H1 (cell line): ENCODE data around the gene NTN5. TPM values are rescaled to one million over a fixed set of nuclear protein-coding genes. Genes with fewer than 3 reads are reported as not detected.

Experiments used
- CTCF ChIA-PET: fragments of 300-600 bp; sonication (Branson Sonifier 250); formaldehyde crosslinking; loops from one replicate; lab custom pipeline; 2021; ENCODE audit not compliant: partially characterized antibody; lab: Charles Lee
- POLR2A ChIA-PET: fragments of 300-600 bp; sonication (Branson Sonifier 250); formaldehyde crosslinking; loops from one replicate; lab custom pipeline; 2021; ENCODE audit warnings: inconsistent platforms; ENCODE audit not compliant: partially characterized antibody; lab: Charles Lee
- DNase-seq, 2 experiments: peaks; one replicate each; pipeline versions ENCODE4 v3.0.0 to v3.0.0-alpha.2; 2010 to 2022; ENCODE audit warnings: low spot score in 2 of 2, low read depth in 1 of 2, mixed read lengths in 1 of 2
- FAIRE-seq: peaks from 2 replicates; lab custom pipeline; 2011; peaks lifted over from hg19 to GRCh38; lab: Jason Lieb, UNC
- H2AFZ ChIP-seq: 2 replicates; pipeline ENCODE4 v1.8.1; 2012; ENCODE audit warnings: low read length, inconsistent platforms
- H2AK5ac ChIP-seq: 2 replicates; pipeline ENCODE4 v1.6.1; 2013; ENCODE audit warnings: low read depth, low read length
- H2BK120ac ChIP-seq: replicated peaks from 2 replicates; pipeline ENCODE3; 2013; ENCODE audit warnings: low read depth, low read length, inconsistent platforms
- H2BK12ac ChIP-seq: 2 replicates; pipeline ENCODE4 v1.6.1; 2013; ENCODE audit warnings: low read depth, low read length
- H2BK15ac ChIP-seq: 2 replicates; pipeline ENCODE4 v1.6.1; 2013; ENCODE audit warnings: low read length
- H2BK20ac ChIP-seq: 2 replicates; pipeline ENCODE4 v1.6.1; 2013; ENCODE audit warnings: low read length
- H2BK5ac ChIP-seq: 2 replicates; pipeline ENCODE4 v1.6.1; 2013; ENCODE audit warnings: low read depth, low read length
- H3K14ac ChIP-seq: 2 replicates; pipeline ENCODE4 v1.6.1; 2013; ENCODE audit warnings: inconsistent platforms; ENCODE audit not compliant: insufficient read length
- H3K18ac ChIP-seq: 2 replicates; pipeline ENCODE4 v1.6.1; 2013; ENCODE audit warnings: low read length; ENCODE audit errors: extremely low read depth
- H3K23ac ChIP-seq: 2 replicates; pipeline ENCODE4 v1.6.1; 2013; ENCODE audit warnings: inconsistent platforms; ENCODE audit not compliant: insufficient read length
- H3K23me2 ChIP-seq: 2 replicates; pipeline ENCODE4 v1.6.1; 2013; ENCODE audit warnings: low read depth, low read length
- H3K27ac ChIP-seq: 2 replicates; pipeline ENCODE4 v1.6.1; 2011; ENCODE audit warnings: low read depth, low read length, inconsistent platforms
- H3K27me3 ChIP-seq, 4 experiments: replicated peaks in 1 of 4; 1 replicate in 1 of 4; 2 replicates in 3 of 4; pipeline versions ENCODE4 v1.6.1 to v1.8.1; 2011 to 2013; ENCODE audit warnings: low read length in 3 of 4, mild to moderate bottlenecking in 3 of 4, inconsistent platforms in 2 of 4, mixed read lengths in 2 of 4, moderate library complexity in 1 of 4; ENCODE audit not compliant: control insufficient read depth in 3 of 4, insufficient read depth in 3 of 4; ENCODE audit errors: extremely low read depth in 1 of 4
- H3K36me3 ChIP-seq, 4 experiments: 2 replicates each; pipeline versions ENCODE4 v1.6.1 to v1.8.1; 2011 to 2013; ENCODE audit warnings: mild to moderate bottlenecking in 4 of 4, low read length in 3 of 4, moderate library complexity in 2 of 4, control low read depth in 1 of 4, inconsistent platforms in 1 of 4; ENCODE audit not compliant: insufficient read depth in 4 of 4, control insufficient read depth in 2 of 4
- H3K4ac ChIP-seq: replicated peaks from 2 replicates; pipeline ENCODE3; 2013; ENCODE audit warnings: low read length, low read depth, mixed read lengths, inconsistent platforms; ENCODE audit not compliant: insufficient read length
- H3K4me1 ChIP-seq, 4 experiments: replicated peaks in 1 of 4; 1 replicate in 1 of 4; 2 replicates in 3 of 4; pipeline versions ENCODE4 v1.6.1 to v1.8.1; 2011 to 2013; ENCODE audit warnings: low read length in 3 of 4, inconsistent platforms in 2 of 4, mixed read lengths in 1 of 4; ENCODE audit not compliant: insufficient read depth in 4 of 4, control insufficient read depth in 3 of 4
- H3K4me2 ChIP-seq, 2 experiments: 2 replicates each; pipeline versions ENCODE4 v1.6.1 to v1.8.1; 2011 to 2013; ENCODE audit warnings: low read depth in 2 of 2, low read length in 2 of 2, control low read depth in 1 of 2, inconsistent platforms in 1 of 2, mild to moderate bottlenecking in 1 of 2; ENCODE audit not compliant: insufficient read depth in 1 of 2
- H3K4me3 ChIP-seq, 4 experiments: fragments of 200-600, 300-600 bp in 1 of 4; sonication (generic), shearing (Covaris generic), sonication (Bioruptor Twin) in 1 of 4; 2 replicates each; pipeline versions ENCODE4 v1.5.1 to v1.8.1; 2011 to 2016; ENCODE audit warnings: low read length in 4 of 4, low read depth in 3 of 4, control low read depth in 2 of 4, inconsistent platforms in 2 of 4, mild to moderate bottlenecking in 2 of 4, mixed read lengths in 1 of 4, moderate library complexity in 1 of 4; ENCODE audit not compliant: insufficient read depth in 2 of 4; ENCODE audit errors: extremely low read depth in 1 of 4
- H3K56ac ChIP-seq: replicated peaks from 2 replicates; pipeline ENCODE3; 2013; ENCODE audit warnings: low read depth, mild to moderate bottlenecking, mixed read lengths, low read length, inconsistent platforms; ENCODE audit not compliant: insufficient read length
- H3K79me1 ChIP-seq: 2 replicates; pipeline ENCODE4 v1.6.1; 2013; ENCODE audit warnings: low read depth, low read length, control low read depth
- H3K79me2 ChIP-seq, 2 experiments: 2 replicates each; pipeline versions ENCODE4 v1.6.1 to v1.8.1; 2012 to 2013; ENCODE audit warnings: low read length in 2 of 2, mild to moderate bottlenecking in 2 of 2, inconsistent platforms in 1 of 2; ENCODE audit not compliant: insufficient read depth in 2 of 2, control insufficient read depth in 1 of 2
- H3K9ac ChIP-seq, 4 experiments: replicated peaks in 1 of 4; 1 replicate in 1 of 4; 2 replicates in 3 of 4; pipeline versions ENCODE4 v1.6.1 to v1.8.1; 2011 to 2013; ENCODE audit warnings: low read depth in 3 of 4, low read length in 3 of 4, control low read depth in 2 of 4, mild to moderate bottlenecking in 2 of 4, moderate library complexity in 2 of 4, inconsistent platforms in 1 of 4; ENCODE audit errors: extremely low read depth in 1 of 4
- H3K9me3 ChIP-seq, 2 experiments: 2 replicates each; pipeline versions ENCODE4 v1.6.1 to v1.8.1; 2012 to 2013; ENCODE audit warnings: mild to moderate bottlenecking in 2 of 2, moderate library complexity in 2 of 2, control low read depth in 1 of 2, inconsistent platforms in 1 of 2, low read depth in 1 of 2, low read length in 1 of 2, mixed read lengths in 1 of 2; ENCODE audit not compliant: insufficient read depth in 2 of 2
- H4K20me1 ChIP-seq, 2 experiments: replicated peaks in 1 of 2; 2 replicates each; pipeline versions ENCODE3 to v1.8.1; 2011 to 2013; ENCODE audit warnings: inconsistent platforms in 2 of 2, low read length in 2 of 2, mild to moderate bottlenecking in 1 of 2; ENCODE audit not compliant: insufficient read depth in 2 of 2, control insufficient read depth in 1 of 2
- H4K5ac ChIP-seq: 2 replicates; pipeline ENCODE4 v1.6.1; 2013; ENCODE audit warnings: low read length, low read depth, mixed read lengths, inconsistent platforms; ENCODE audit not compliant: insufficient read length
- H4K8ac ChIP-seq: 2 replicates; pipeline ENCODE4 v1.8.0; 2013; ENCODE audit warnings: mild to moderate bottlenecking, moderate library complexity, low read length, inconsistent platforms; ENCODE audit not compliant: insufficient read depth; ENCODE audit errors: extremely low read depth
- H4K91ac ChIP-seq: replicated peaks from 2 replicates; pipeline ENCODE3; 2013; ENCODE audit warnings: low read length, mixed read lengths, inconsistent platforms; ENCODE audit not compliant: insufficient read length
- BACH1 ChIP-seq: IDR thresholded peaks from 2 replicates; pipeline ENCODE4 v1.6.1; 2012; ENCODE audit warnings: low read length, improper control_type of control experiment
- CBX5 ChIP-seq: fragments of 300-800, 300-1000 bp; sonication (generic); IDR thresholded peaks from 2 replicates; pipeline ENCODE4 v1.7.1; 2016; ENCODE audit warnings: antibody characterized with exemption, low read length, low read depth
- CEBPB ChIP-seq: IDR thresholded peaks from 2 replicates; pipeline ENCODE4 v1.6.1; 2012; ENCODE audit warnings: low read depth, low read length
- GABPA ChIP-seq: IDR thresholded peaks from 2 replicates; pipeline ENCODE4 v1.6.1; 2011; ENCODE audit warnings: mild to moderate bottlenecking, low read length, moderate library complexity, borderline replicate concordance; ENCODE audit not compliant: insufficient read depth
- MAFK ChIP-seq: IDR thresholded peaks from 2 replicates; pipeline ENCODE4 v1.6.1; 2012; ENCODE audit warnings: low read depth, mild to moderate bottlenecking, improper control_type of control experiment, low read length
- MAX ChIP-seq: IDR thresholded peaks from 2 replicates; pipeline ENCODE4 v1.6.1; 2012; ENCODE audit warnings: inconsistent platforms
- SAP30 ChIP-seq: fragments of 300-600 bp; sonication (generic); IDR thresholded peaks from 2 replicates; pipeline ENCODE4 v1.7.1; 2012; ENCODE audit warnings: low read length, moderate library complexity, mild to moderate bottlenecking, inconsistent platforms; ENCODE audit not compliant: insufficient read depth, insufficient replicate concordance
- SIN3A ChIP-seq, 2 experiments: IDR thresholded peaks in 1 of 2; conservative IDR thresholded peaks in 1 of 2; 2 replicates each; pipeline ENCODE4 v1.6.1; 2011 to 2012; ENCODE audit warnings: low read length in 2 of 2, improper control_type of control experiment in 1 of 2, low read depth in 1 of 2, mild to moderate bottlenecking in 1 of 2
- SP1 ChIP-seq: IDR thresholded peaks from 2 replicates; pipeline ENCODE4 v1.6.1; 2011; ENCODE audit warnings: low read depth, low read length
- SRF ChIP-seq: IDR thresholded peaks from 2 replicates; pipeline ENCODE4 v1.6.1; 2011; ENCODE audit warnings: mild to moderate bottlenecking, low read depth, low read length, moderate library complexity
- YY1 ChIP-seq: IDR thresholded peaks from 2 replicates; pipeline ENCODE4 v1.6.1; 2011; ENCODE audit warnings: low read depth, mild to moderate bottlenecking, low read length
- WGBS, 2 experiments: shearing (Covaris generic) in 1 of 2; methylation state at CpG; one replicate each; pipeline versions ENCODE4 v1.1.6 to v1.1.7; 2013 to 2015; ENCODE audit warnings: low lambda C conversion rate in 2 of 2, mixed read lengths in 2 of 2, inconsistent platforms in 1 of 2, low coverage in 1 of 2, missing lambda C conversion rate in 1 of 2; ENCODE audit not compliant: insufficient replicate concordance in 2 of 2, insufficient coverage in 1 of 2, insufficient read length in 1 of 2; ENCODE audit errors: extremely low coverage in 1 of 2, missing lambda C conversion rate in 1 of 2; 5-methylcytosine and 5-hydroxymethylcytosine counted together
- polyA plus RNA-seq, 7 experiments: library from polyadenylated mRNA; depleted of rRNA in 3 of 7; stranded (reverse) in 5 of 7; unstranded in 2 of 7; fragments of >200 nt in 5 of 7; fragments of 200-250 nt in 2 of 7; gene quantifications; 1 replicate in 5 of 7; 2 replicates in 1 of 7; 4 replicates in 1 of 7; pipeline versions ENCODE4 v1.2.1 to v1.2.3, GENCODE V29; 2011 to 2013; ENCODE audit warnings: missing spikeins in 2 of 7, mixed read lengths in 2 of 7
- total RNA-seq: library from RNA; stranded (reverse); fragmentation: NEBNext Ultra II Directional; extraction: Animal tissue kit (Norgen Biotek cat#: 25700); gene quantifications from 2 replicates; pipeline ENCODE4 v1.2.1, GENCODE V29; 2021

NTN5 gene
- total and polyA plus RNA-seq, 2 of the 8 experiments (the other 6 are each of a cell fraction or from before 2014, with no cell fraction given), result 0.47 to 0.85 TPM

- H3K27ac ChIP-seq, result peak overlapping the region; percentile 89
- no peak overlapping the region for H4K8ac ChIP-seq
- H2BK15ac ChIP-seq, result peak overlapping the region; percentile 92
- H3K56ac ChIP-seq, result peak overlapping the region; percentile 18
- ChIA-PET POLR2A (interaction anchor here (0.7 to 30.9 kb wide), 9 partner anchors 8 to 326 kb away, joined by 3 to 788 read pairs (median 4); partner anchors contain the start of genes CA11, FAM83E, RPL18 and SPACA4), CTCF (interaction anchor here (0.6 to 1.1 kb wide), 4 partner anchors 8 to 275 kb away, joined by 3 to 5 read pairs (median 3); partner anchors contain the start of gene MAMSTR)
- peak overlapping the region; percentile 17 for H4K91ac ChIP-seq
- H3K4me1 ChIP-seq, result peaks cover 9 to 28% (median 19%) of the 10 kb centered on the region in 4 experiments
- peak overlapping the region in 3 of 4 experiments; percentile 64 to 72 (median 66); a peak in 6 of 7 replicates for H3K9ac ChIP-seq
- H4K20me1 ChIP-seq, result no peaks in the 10 kb centered on the region
- peak overlapping the region; percentile 66 to 94 for H3K4me2 ChIP-seq
- H2BK20ac ChIP-seq, result peak overlapping the region; percentile 92
- H2BK5ac ChIP-seq, result peak overlapping the region; percentile 95
- H3K23me2 ChIP-seq, result peaks cover 25% of the 10 kb centered on the region
- H3K79me1 ChIP-seq, result no peaks in the 10 kb centered on the region
- H2AFZ ChIP-seq, result no peak overlapping the region
- H3K23ac ChIP-seq, result no peak overlapping the region
- peak; percentile 67 to 82 for DNase-seq
- no peaks in the 10 kb centered on the region for H3K9me3 ChIP-seq
- H2AK5ac ChIP-seq, result peak overlapping the region; percentile 98
- no peak for FAIRE-seq
- no peak overlapping the region for H3K14ac ChIP-seq
- H3K4ac ChIP-seq, result peak overlapping the region; percentile 11
- H3K27me3 ChIP-seq, result peaks cover 0 to 2% (median 0%) of the 10 kb centered on the region in 4 experiments; a peak in 2 of 7 replicates
- peak overlapping the region; percentile 76 for H2BK12ac ChIP-seq
- no peaks in the 10 kb centered on the region for H3K36me3 ChIP-seq
- peak overlapping the region; percentile 24 for H4K5ac ChIP-seq
- peak overlapping the region; percentile 13 for H2BK120ac ChIP-seq
- no peaks in the 10 kb centered on the region for H3K79me2 ChIP-seq
- peak overlapping the region; percentile 93 for H3K18ac ChIP-seq
- 13% methylated on average over 26 of the region's 29 CpGs; no CpG with 5 or more reads in 1 of the 2 experiments for WGBS, 2 experiments
- H3K4me3 ChIP-seq, result peak overlapping the region; percentile 23 to 74 (median 53); a peak in 6 of 8 replicates
- TF ChIP-seq CEBPB (no peak), BACH1 (no peak), MAX (peak; percentile 54; the same call in 1 of the 2 replicates), SP1 (peak; percentile 72; the same call in 1 of the 2 replicates), SRF (no peak), YY1 (no peak), CBX5 (no peak), MAFK (no peak), SIN3A (conservative IDR thresholded peaks at IDR 0.05 in 1 of 2, IDR thresholded peaks at IDR 0.05 in 1 of 2; ENCODE audit: low read depth in 1 of 2, low read length in 2 of 2) (0 out of 4 replicates have a peak, but pooled peaks of 1 of the 2 experiments have one; percentile 12), GABPA (no peak), SAP30 (no peak)
Observed at GRCh38 chr19:48637948-48638830, 34.6 kb downstream of the NTN5 start.
